H9 (cell line): ENCODE data around the gene ATG4B. TPM values are rescaled to one million over a fixed set of nuclear protein-coding genes. Genes with fewer than 3 reads are reported as not detected.

Experiments used
- DNase-seq: peaks from one replicate; pipeline ENCODE4 v3.0.0-alpha.2; 2017
- H2AFZ ChIP-seq: one replicate; pipeline ENCODE4 v1.6.1; 2013; ENCODE audit warnings: mild to moderate bottlenecking, low read length, control low read depth, moderate library complexity
- H2AK5ac ChIP-seq: 2 replicates; pipeline ENCODE4 v1.6.1; 2013; ENCODE audit warnings: low read length, control low read depth, mixed read lengths; ENCODE audit not compliant: insufficient read length
- H2BK120ac ChIP-seq: one replicate; pipeline ENCODE4 v1.6.1; 2013; ENCODE audit warnings: low read depth, mild to moderate bottlenecking, low read length, control low read depth, inconsistent platforms; ENCODE audit not compliant: poor library complexity, severe bottlenecking
- H2BK12ac ChIP-seq: 2 replicates; pipeline ENCODE4 v1.6.1; 2013; ENCODE audit warnings: low read length, control low read depth, mixed read lengths, low read depth; ENCODE audit not compliant: insufficient read length
- H2BK15ac ChIP-seq: 2 replicates; pipeline ENCODE4 v1.6.1; 2013; ENCODE audit warnings: low read depth, low read length, control low read depth
- H2BK20ac ChIP-seq: one replicate; pipeline ENCODE4 v1.6.1; 2013; ENCODE audit warnings: low read depth, mild to moderate bottlenecking, low read length, control low read depth, inconsistent platforms; ENCODE audit not compliant: poor library complexity, severe bottlenecking
- H2BK5ac ChIP-seq: 2 replicates; pipeline ENCODE4 v1.6.1; 2013; ENCODE audit warnings: low read length, control low read depth, mixed read lengths; ENCODE audit not compliant: insufficient read length
- H3K14ac ChIP-seq: 2 replicates; pipeline ENCODE4 v1.6.1; 2013; ENCODE audit warnings: low read length, control low read depth; ENCODE audit not compliant: insufficient read depth
- H3K18ac ChIP-seq: 2 replicates; pipeline ENCODE4 v1.6.1; 2013; ENCODE audit warnings: low read depth, mild to moderate bottlenecking, mixed read lengths, low read length, control low read depth; ENCODE audit not compliant: insufficient read length
- H3K23ac ChIP-seq: 2 replicates; pipeline ENCODE4 v1.6.1; 2013; ENCODE audit warnings: low read length, control low read depth, mixed read lengths, low read depth; ENCODE audit not compliant: insufficient read length
- H3K23me2 ChIP-seq: 2 replicates; pipeline ENCODE4 v1.6.1; 2013; ENCODE audit warnings: low read depth, mild to moderate bottlenecking, mixed read lengths, low read length, control low read depth; ENCODE audit not compliant: insufficient read length, poor library complexity, severe bottlenecking
- H3K27ac ChIP-seq: 2 replicates; pipeline ENCODE4 v1.5.1; 2013; ENCODE audit warnings: low read length, control low read depth, mixed read lengths, low read depth; ENCODE audit not compliant: insufficient read length
- H3K27me3 ChIP-seq: 2 replicates; pipeline ENCODE4 v1.6.1; 2013; ENCODE audit warnings: low read length, control low read depth, inconsistent platforms; ENCODE audit not compliant: insufficient read depth
- H3K4ac ChIP-seq: 2 replicates; pipeline ENCODE4 v1.6.1; 2013; ENCODE audit warnings: low read depth, mild to moderate bottlenecking, control low read depth, inconsistent platforms, low read length, moderate library complexity
- H3K4me1 ChIP-seq: 2 replicates; pipeline ENCODE4 v1.6.1; 2013; ENCODE audit warnings: low read length, control low read depth, inconsistent platforms; ENCODE audit not compliant: insufficient read depth
- H3K4me2 ChIP-seq: 2 replicates; pipeline ENCODE4 v1.6.1; 2013; ENCODE audit warnings: low read length, control low read depth, mixed read lengths; ENCODE audit not compliant: insufficient read length, insufficient read depth
- H3K56ac ChIP-seq: 2 replicates; pipeline ENCODE4 v1.6.1; 2013; ENCODE audit warnings: low read depth, mild to moderate bottlenecking, mixed read lengths, low read length, control low read depth; ENCODE audit not compliant: insufficient read length
- H3K79me1 ChIP-seq: 2 replicates; pipeline ENCODE4 v1.6.1; 2013; ENCODE audit warnings: low read depth, mild to moderate bottlenecking, moderate library complexity, low read length, control low read depth, inconsistent platforms; ENCODE audit not compliant: insufficient read depth, poor library complexity, severe bottlenecking
- H3K79me2 ChIP-seq: 2 replicates; pipeline ENCODE4 v1.6.1; 2013; ENCODE audit warnings: low read length, control low read depth, inconsistent platforms; ENCODE audit not compliant: insufficient read depth
- H3K9ac ChIP-seq: 2 replicates; pipeline ENCODE4 v1.6.1; 2013; ENCODE audit warnings: low read length, control low read depth, mixed read lengths; ENCODE audit not compliant: insufficient read length; ENCODE audit errors: extremely low read depth
- H3K9me3 ChIP-seq: one replicate; pipeline ENCODE4 v1.6.1; 2013; ENCODE audit warnings: low read depth, low read length, inconsistent platforms; ENCODE audit not compliant: control insufficient read depth
- H3T11ph ChIP-seq: one replicate; pipeline ENCODE4 v1.6.1; 2013; ENCODE audit warnings: mild to moderate bottlenecking, low read length, control low read depth, inconsistent platforms
- H4K20me1 ChIP-seq: one replicate; pipeline ENCODE4 v1.6.1; 2013; ENCODE audit not compliant: control insufficient read depth, insufficient read length, insufficient read depth
- H4K5ac ChIP-seq: 2 replicates; pipeline ENCODE4 v1.6.1; 2013; ENCODE audit warnings: low read depth, mild to moderate bottlenecking, mixed read lengths, low read length, control low read depth; ENCODE audit not compliant: insufficient read length
- H4K8ac ChIP-seq: replicated peaks from 2 replicates; pipeline ENCODE4 v1.6.1; 2013; ENCODE audit warnings: low read length, control low read depth, mixed read lengths, low read depth; ENCODE audit not compliant: insufficient read length
- H4K91ac ChIP-seq: 2 replicates; pipeline ENCODE4 v1.6.1; 2013; ENCODE audit warnings: low read depth, mild to moderate bottlenecking, moderate library complexity, mixed read lengths, low read length, control low read depth; ENCODE audit not compliant: insufficient read length
- H3K27ac Mint-ChIP-seq, 3 experiments: 2 replicates in 2 of 3; 3 replicates in 1 of 3; pipeline ENCODE4 v1.8.0; 2020 to 2021; ENCODE audit warnings: mixed read lengths in 3 of 3, mild to moderate bottlenecking in 1 of 3, moderate library complexity in 1 of 3
- H3K27me3 Mint-ChIP-seq: 2 replicates; pipeline ENCODE4 v1.8.0; 2021; ENCODE audit warnings: low read depth, mild to moderate bottlenecking, moderate library complexity, mixed read lengths
- H3K36me3 Mint-ChIP-seq, 3 experiments: 2 replicates in 2 of 3; 3 replicates in 1 of 3; pipeline ENCODE4 v1.8.0; 2020 to 2021; ENCODE audit warnings: low read depth in 3 of 3, mixed read lengths in 3 of 3; ENCODE audit not compliant: insufficient read depth in 1 of 3
- H3K4me1 Mint-ChIP-seq, 2 experiments: 2 replicates each; pipeline ENCODE4 v1.8.0; 2020; ENCODE audit warnings: mixed read lengths in 2 of 2
- H3K4me3 Mint-ChIP-seq, 2 experiments: 2 replicates in 1 of 2; 3 replicates in 1 of 2; pipeline ENCODE4 v1.8.0; 2020 to 2021; ENCODE audit warnings: mild to moderate bottlenecking in 2 of 2, mixed read lengths in 2 of 2, moderate library complexity in 1 of 2
- H3K9me3 Mint-ChIP-seq, 2 experiments: 2 replicates in 1 of 2; 3 replicates in 1 of 2; pipeline ENCODE4 v1.8.0; 2020; ENCODE audit warnings: mild to moderate bottlenecking in 2 of 2, mixed read lengths in 2 of 2, moderate library complexity in 1 of 2
- WGBS: extraction: QIAGEN DNeasy Blood & Tissue Kit; methylation state at CpG from one replicate; pipeline ENCODE4 v1.1.7; 2013; ENCODE audit warnings: missing lambda C conversion rate, low lambda C conversion rate, mixed read lengths; ENCODE audit not compliant: insufficient read length; ENCODE audit errors: extremely low coverage; 5-methylcytosine and 5-hydroxymethylcytosine counted together
- total RNA-seq: library from RNA; stranded (reverse); gene quantifications from 2 replicates; pipeline ENCODE4 v1.2.1, GENCODE V29; 2021
- TF ChIP-seq, protein P1 (sequence below): fragments of 200-600 bp; sonication (generic); conservative IDR thresholded peaks from 3 replicates; pipeline ENCODE4 v1.8.0; 2021; ENCODE audit warnings: antibody characterized with exemption, mild to moderate bottlenecking

The ATG4B gene
- total RNA-seq, 1 experiment from 2014 or later: 105 TPM

DNA sequence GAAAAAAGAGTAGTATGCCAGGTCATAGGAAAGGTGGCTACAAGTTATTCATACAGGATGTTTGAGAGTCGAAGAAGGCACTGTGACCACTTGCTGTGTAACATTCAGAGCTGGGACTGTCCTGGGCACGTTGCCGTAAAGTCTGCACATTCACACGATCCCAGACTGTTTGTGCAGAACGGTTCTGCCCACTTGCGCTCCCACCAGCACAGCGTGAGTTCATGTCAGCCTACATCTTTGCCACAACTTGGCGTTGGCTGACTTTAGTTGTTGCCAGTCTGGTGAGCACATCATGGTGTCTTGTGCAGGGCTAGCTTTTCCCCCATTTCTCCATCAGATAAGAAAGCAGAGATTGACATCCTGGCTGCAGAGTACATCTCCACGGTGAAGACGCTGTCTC, 71.4 kb downstream of the ATG4B start:
- no peak overlapping the region; a peak in 1 of 7 replicates for H3K27ac Mint-ChIP-seq
- Histone ChIP-seq H3K56ac (no peak overlapping the region), H4K5ac (no peak overlapping the region), H3K79me1 (peaks cover 1% of the 10 kb centered on the region), H4K20me1 (no peaks in the 10 kb centered on the region), H3K4ac (no peak overlapping the region), H3K27me3 (no peaks in the 10 kb centered on the region), H3K18ac (no peak overlapping the region), H2BK20ac (no peak overlapping the region), H3K9me3 (no peaks in the 10 kb centered on the region), H3K14ac (no peak overlapping the region), H4K8ac (no peak overlapping the region), H2BK5ac (no peak overlapping the region), H2BK120ac (no peak overlapping the region), H2BK15ac (no peak overlapping the region), H3T11ph (no peak overlapping the region), H3K27ac (no peak overlapping the region), H3K4me2 (no peak overlapping the region), H2AFZ (no peak overlapping the region), H2BK12ac (no peak overlapping the region), H4K91ac (no peak overlapping the region), H2AK5ac (no peak overlapping the region), H3K23me2 (no peaks in the 10 kb centered on the region), H3K79me2 (no peaks in the 10 kb centered on the region), H3K23ac (no peak overlapping the region), H3K4me1 (no peaks in the 10 kb centered on the region), H3K9ac (no peak overlapping the region)
- TF ChIP-seq, protein P1, sequence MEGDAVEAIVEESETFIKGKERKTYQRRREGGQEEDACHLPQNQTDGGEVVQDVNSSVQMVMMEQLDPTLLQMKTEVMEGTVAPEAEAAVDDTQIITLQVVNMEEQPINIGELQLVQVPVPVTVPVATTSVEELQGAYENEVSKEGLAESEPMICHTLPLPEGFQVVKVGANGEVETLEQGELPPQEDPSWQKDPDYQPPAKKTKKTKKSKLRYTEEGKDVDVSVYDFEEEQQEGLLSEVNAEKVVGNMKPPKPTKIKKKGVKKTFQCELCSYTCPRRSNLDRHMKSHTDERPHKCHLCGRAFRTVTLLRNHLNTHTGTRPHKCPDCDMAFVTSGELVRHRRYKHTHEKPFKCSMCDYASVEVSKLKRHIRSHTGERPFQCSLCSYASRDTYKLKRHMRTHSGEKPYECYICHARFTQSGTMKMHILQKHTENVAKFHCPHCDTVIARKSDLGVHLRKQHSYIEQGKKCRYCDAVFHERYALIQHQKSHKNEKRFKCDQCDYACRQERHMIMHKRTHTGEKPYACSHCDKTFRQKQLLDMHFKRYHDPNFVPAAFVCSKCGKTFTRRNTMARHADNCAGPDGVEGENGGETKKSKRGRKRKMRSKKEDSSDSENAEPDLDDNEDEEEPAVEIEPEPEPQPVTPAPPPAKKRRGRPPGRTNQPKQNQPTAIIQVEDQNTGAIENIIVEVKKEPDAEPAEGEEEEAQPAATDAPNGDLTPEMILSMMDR: no peak
- H3K36me3 Mint-ChIP-seq: peaks cover 57 to 83% (median 81%) of the 10 kb centered on the region in 3 experiments
- no peaks in the 10 kb centered on the region for H3K4me1 Mint-ChIP-seq
- peaks cover 0 to 12% of the 10 kb centered on the region in 2 experiments; a peak in 3 of 5 replicates for H3K9me3 Mint-ChIP-seq
- WGBS: no CpG with 5 or more reads among the region's 10 CpGs
- H3K4me3 Mint-ChIP-seq: no peak overlapping the region
- H3K27me3 Mint-ChIP-seq: no peaks in the 10 kb centered on the region
- DNase-seq: no peak
